Liver (tissue), 9 donors: ENCODE results near the gene KRTAP4-4. TPM values are rescaled to one million over a fixed set of nuclear protein-coding genes. Genes with fewer than 3 reads are reported as not detected.

ENCODE experiments used
- DNase-seq: peaks from one replicate; pipeline ENCODE4 v3.0.0-alpha.2; 2017; ENCODE audit warnings: low spot score
- H3K27ac ChIP-seq, 2 donors: one replicate each; pipeline ENCODE4 v1.7.0; 2013; ENCODE audit warnings: inconsistent platforms in 2 of 2, low read length in 2 of 2, control low read depth in 1 of 2, low read depth in 1 of 2, mild to moderate bottlenecking in 1 of 2
- H3K27me3 ChIP-seq, 4 donors: one replicate each; pipeline versions ENCODE4 v1.6.1 to v1.7.0; 2013; ENCODE audit warnings: low read length in 3 of 4, inconsistent platforms in 1 of 4, mild to moderate bottlenecking in 1 of 4, moderate library complexity in 1 of 4; ENCODE audit not compliant: control insufficient read depth in 4 of 4, insufficient read depth in 4 of 4
- H3K36me3 ChIP-seq, 4 donors: one replicate each; pipeline versions ENCODE4 v1.6.1 to v1.7.0; 2013; ENCODE audit warnings: low read length in 3 of 4, mild to moderate bottlenecking in 3 of 4, low read depth in 1 of 4, moderate library complexity in 1 of 4; ENCODE audit not compliant: control insufficient read depth in 4 of 4, insufficient read depth in 3 of 4
- H3K4me1 ChIP-seq, 4 donors: one replicate each; pipeline versions ENCODE4 v1.6.1 to v1.7.0; 2013; ENCODE audit warnings: low read length in 3 of 4, mild to moderate bottlenecking in 3 of 4, moderate library complexity in 1 of 4; ENCODE audit not compliant: control insufficient read depth in 4 of 4, insufficient read depth in 4 of 4
- H3K4me3 ChIP-seq, 3 donors: one replicate each; pipeline versions ENCODE4 v1.6.1 to v1.7.0; 2013; ENCODE audit warnings: low read length in 3 of 3, control low read depth in 1 of 3, low read depth in 1 of 3, mild to moderate bottlenecking in 1 of 3
- H3K9ac ChIP-seq, 2 donors: one replicate each; pipeline ENCODE4 v1.7.0; 2013; ENCODE audit warnings: low read length in 2 of 2, mild to moderate bottlenecking in 2 of 2, moderate library complexity in 2 of 2, control low read depth in 1 of 2, low read depth in 1 of 2
- H3K9me3 ChIP-seq, 4 donors: one replicate each; pipeline versions ENCODE4 v1.6.1 to v1.7.0; 2013; ENCODE audit warnings: low read length in 3 of 4; ENCODE audit not compliant: control insufficient read depth in 4 of 4
- EGR1 ChIP-seq, 2 donors: IDR thresholded peaks; 2 replicates each; pipeline ENCODE4 v1.6.1; 2016 to 2018; ENCODE audit warnings: antibody characterized with exemption in 2 of 2, low read depth in 2 of 2
- FOXA1 ChIP-seq: IDR thresholded peaks from 2 replicates; pipeline ENCODE4 v1.6.1; 2016; ENCODE audit warnings: antibody characterized with exemption
- FOXA2 ChIP-seq: IDR thresholded peaks from 2 replicates; pipeline ENCODE4 v1.6.1; 2016; ENCODE audit warnings: antibody characterized with exemption
- GABPA ChIP-seq, 2 donors: IDR thresholded peaks in 1 of 2; conservative IDR thresholded peaks in 1 of 2; 2 replicates each; pipeline ENCODE4 v1.6.1; 2016; ENCODE audit warnings: antibody characterized with exemption in 2 of 2, mild to moderate bottlenecking in 1 of 2, moderate library complexity in 1 of 2
- HNF4A ChIP-seq, 2 donors: conservative IDR thresholded peaks; 2 replicates each; pipeline ENCODE4 v1.6.1; 2016; ENCODE audit warnings: antibody characterized with exemption in 2 of 2, mild to moderate bottlenecking in 2 of 2
- HNF4G ChIP-seq: IDR thresholded peaks from 2 replicates; pipeline ENCODE4 v1.6.1; 2016; ENCODE audit warnings: antibody characterized with exemption
- JUND ChIP-seq, 2 donors: IDR thresholded peaks; 2 replicates each; pipeline ENCODE4 v1.6.1; 2016; ENCODE audit warnings: antibody characterized with exemption in 2 of 2
- NR2F2 ChIP-seq: IDR thresholded peaks from 2 replicates; pipeline ENCODE4 v1.6.1; 2016; ENCODE audit warnings: antibody characterized with exemption
- RAD21 ChIP-seq, 2 donors: IDR thresholded peaks; 2 replicates each; pipeline ENCODE4 v1.6.1; 2016; ENCODE audit warnings: antibody characterized with exemption in 2 of 2, mild to moderate bottlenecking in 2 of 2
- SP1 ChIP-seq: IDR thresholded peaks from 2 replicates; pipeline ENCODE4 v1.6.1; 2018; ENCODE audit warnings: antibody characterized with exemption, mild to moderate bottlenecking
- TAF1 ChIP-seq: conservative IDR thresholded peaks from 2 replicates; pipeline ENCODE4 v1.6.1; 2016; ENCODE audit warnings: antibody characterized with exemption, mild to moderate bottlenecking
- YY1 ChIP-seq: IDR thresholded peaks from 2 replicates; pipeline ENCODE4 v1.6.1; 2016; ENCODE audit warnings: antibody characterized with exemption, mild to moderate bottlenecking
- WGBS: extraction: QIAGEN DNeasy Blood & Tissue Kit; methylation state at CpG from one replicate; pipeline ENCODE4 v1.1.7; 2013; 5-methylcytosine and 5-hydroxymethylcytosine counted together
- polyA plus RNA-seq, 2 donors: library from polyadenylated mRNA; stranded (reverse) in 1 of 2; unstranded in 1 of 2; fragments of 200-250 nt in 1 of 2; fragments of >200 nt in 1 of 2; fragmentation: Nextera tagmentation in 1 of 2; extraction: Ambion mirVana in 1 of 2; gene quantifications; one replicate each; pipeline versions ENCODE4 v1.2.1 to v1.2.3, GENCODE V29; 2013 to 2015
- total RNA-seq, 2 donors: library from RNA; depleted of rRNA; stranded (reverse); fragments of >200 nt; gene quantifications; one replicate each; pipeline ENCODE4 v1.2.3, GENCODE V29; 2014
- TF ChIP-seq, protein P1 (sequence below): fragments of 150-350 bp; IDR thresholded peaks from 2 replicates; pipeline ENCODE4 v1.5.1; 2017; ENCODE audit warnings: improper control_type of control experiment, low read depth, low read length; ENCODE audit not compliant: missing input control
- TF ChIP-seq, protein P2 (sequence below): IDR thresholded peaks from 2 replicates; pipeline ENCODE4 v1.6.1; 2016; ENCODE audit warnings: antibody characterized with exemption
- TF ChIP-seq, protein P3 (sequence below): IDR thresholded peaks from 2 replicates; pipeline ENCODE4 v1.6.1; 2016; ENCODE audit warnings: antibody characterized with exemption, mild to moderate bottlenecking
- donor health status: healthy.
- donor health status: healthy.
- donor health status: healthy.
- donor health status: healthy.
- donor health status: healthy.

The KRTAP4-4 gene
- total and polyA plus RNA-seq, 4 donors, result not detected

DNA sequence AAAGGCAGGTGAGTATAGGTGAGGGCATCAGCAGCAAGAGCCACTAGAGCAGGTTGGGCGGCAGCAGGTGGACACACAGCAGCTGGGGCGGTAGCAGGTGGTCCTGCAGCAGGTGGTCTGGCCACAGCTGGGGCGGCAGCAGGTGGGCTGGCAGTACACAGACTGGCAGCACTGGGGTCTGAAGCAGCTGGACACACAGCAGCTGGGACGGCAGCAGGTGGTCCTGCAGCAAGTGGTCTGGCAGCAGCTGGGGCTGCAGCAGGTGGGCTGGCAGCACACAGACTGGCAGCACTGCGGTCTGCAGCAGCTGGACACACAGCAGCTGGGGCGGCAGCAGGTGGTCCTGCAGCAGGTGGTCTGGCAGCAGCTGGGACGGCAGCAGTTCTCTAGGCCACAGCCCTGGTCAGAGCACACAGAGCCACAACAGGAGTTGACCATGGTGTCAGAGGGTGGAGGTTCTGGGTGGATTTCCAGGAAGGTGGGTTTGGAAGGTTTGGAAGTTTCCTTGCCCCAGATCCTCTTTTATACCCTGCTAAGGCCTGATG, 17.3 kb upstream of the KRTAP4-4 start, which contains the start of gene KRTAP4-2:
Gene KRTAP4-2, minus strand, starts transcription at position 495 of the 545 bp plus-strand sequence. Its CDS starts 57 bp downstream, at position 438.
- TF ChIP-seq GABPA (IDR thresholded peaks at IDR 0.05 in 1 of 2, conservative IDR thresholded peaks at IDR 0.05 in 1 of 2), result no peak
- no peak for TF ChIP-seq FOXA1
- no peaks in the 10 kb centered on the region for H3K9me3 ChIP-seq
- H3K36me3 ChIP-seq, result no peaks in the 10 kb centered on the region
- DNase-seq, result no peak
- H3K4me3 ChIP-seq, result no peak within 1 kb of the TSS
- no peaks in the 10 kb centered on the region for H3K4me1 ChIP-seq
- no peak within 1 kb of the TSS for H3K27ac ChIP-seq
- no peak within 1 kb of the TSS for H3K9ac ChIP-seq
- 93% methylated on average over 7 of the region's 7 CpGs for WGBS
- H3K27me3 ChIP-seq, result peaks cover 0 to 3% (median 0%) of the 10 kb centered on the region in 4 donors

DNA sequence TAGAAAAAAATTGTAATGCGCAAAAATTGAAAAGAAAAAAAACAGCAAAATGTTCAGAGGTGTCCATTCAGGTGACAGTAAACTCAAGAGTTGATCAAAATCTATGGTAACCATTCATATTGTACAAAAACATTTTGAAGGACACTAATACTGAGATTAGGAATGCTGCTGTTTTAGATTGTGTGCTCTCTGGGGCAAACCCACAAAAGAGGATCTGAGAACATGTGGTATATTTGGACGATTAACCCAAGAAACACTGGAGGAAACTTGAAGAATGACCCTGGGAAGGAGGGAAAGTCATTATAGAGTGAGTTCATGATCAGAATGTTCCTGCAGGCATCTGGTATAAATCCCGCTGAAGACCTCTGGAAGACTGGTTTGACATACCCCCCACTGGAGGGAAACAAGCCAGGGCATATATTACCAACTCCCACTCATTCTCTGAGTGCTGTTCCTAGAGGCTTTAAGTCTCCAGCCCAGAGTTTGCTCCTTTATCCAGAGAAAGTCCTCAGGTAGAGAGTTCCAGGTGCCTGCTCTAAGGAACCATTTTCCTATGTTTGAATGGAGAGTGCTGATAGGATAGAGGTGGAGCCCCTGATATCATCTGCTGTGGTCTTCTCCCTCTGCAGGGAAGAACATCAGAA, 16.3 kb upstream of the KRTAP4-4 start:
- WGBS, result 68% methylated on average over 3 of the region's 3 CpGs
- no peak for DNase-seq
- H3K9ac ChIP-seq, result no peak overlapping the region
- H3K4me3 ChIP-seq, result no peak overlapping the region
- TF ChIP-seq EGR1 (IDR thresholded peaks at IDR 0.05; ENCODE audit: low read depth in 2 of 2), result no peak
- TF ChIP-seq, protein P1, sequence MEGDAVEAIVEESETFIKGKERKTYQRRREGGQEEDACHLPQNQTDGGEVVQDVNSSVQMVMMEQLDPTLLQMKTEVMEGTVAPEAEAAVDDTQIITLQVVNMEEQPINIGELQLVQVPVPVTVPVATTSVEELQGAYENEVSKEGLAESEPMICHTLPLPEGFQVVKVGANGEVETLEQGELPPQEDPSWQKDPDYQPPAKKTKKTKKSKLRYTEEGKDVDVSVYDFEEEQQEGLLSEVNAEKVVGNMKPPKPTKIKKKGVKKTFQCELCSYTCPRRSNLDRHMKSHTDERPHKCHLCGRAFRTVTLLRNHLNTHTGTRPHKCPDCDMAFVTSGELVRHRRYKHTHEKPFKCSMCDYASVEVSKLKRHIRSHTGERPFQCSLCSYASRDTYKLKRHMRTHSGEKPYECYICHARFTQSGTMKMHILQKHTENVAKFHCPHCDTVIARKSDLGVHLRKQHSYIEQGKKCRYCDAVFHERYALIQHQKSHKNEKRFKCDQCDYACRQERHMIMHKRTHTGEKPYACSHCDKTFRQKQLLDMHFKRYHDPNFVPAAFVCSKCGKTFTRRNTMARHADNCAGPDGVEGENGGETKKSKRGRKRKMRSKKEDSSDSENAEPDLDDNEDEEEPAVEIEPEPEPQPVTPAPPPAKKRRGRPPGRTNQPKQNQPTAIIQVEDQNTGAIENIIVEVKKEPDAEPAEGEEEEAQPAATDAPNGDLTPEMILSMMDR, result no peak
- H3K36me3 ChIP-seq, result no peaks in the 10 kb centered on the region
- H3K27ac ChIP-seq, result no peak overlapping the region
- H3K9me3 ChIP-seq, result no peaks in the 10 kb centered on the region
- H3K4me1 ChIP-seq, result no peaks in the 10 kb centered on the region
- H3K27me3 ChIP-seq, result no peaks in the 10 kb centered on the region

DNA sequence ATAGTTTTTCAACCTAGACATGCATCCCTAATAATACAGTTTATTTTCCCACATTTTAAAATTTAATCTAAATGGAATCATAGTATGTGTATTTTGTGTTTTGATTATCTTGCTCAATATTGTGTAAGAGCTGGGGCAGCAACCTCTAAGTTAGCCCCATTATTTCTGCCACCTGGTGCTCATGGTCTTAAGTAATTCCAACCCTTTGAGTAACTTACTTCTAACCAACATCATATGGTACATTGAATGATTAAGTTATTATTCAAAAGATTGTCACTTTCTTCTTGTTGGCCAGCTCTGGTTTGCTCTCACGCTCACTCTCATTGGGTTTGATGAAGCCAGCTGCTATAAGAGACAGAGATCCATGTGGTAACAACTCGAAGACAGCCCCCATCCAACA, 11.3 kb upstream of the KRTAP4-4 start:
- 69% methylated on average over 2 of the region's 2 CpGs for WGBS
- H3K27me3 ChIP-seq, result no peaks in the 10 kb centered on the region
- no peak overlapping the region for H3K4me3 ChIP-seq
- H3K27ac ChIP-seq, result no peak overlapping the region
- no peaks in the 10 kb centered on the region for H3K9me3 ChIP-seq
- DNase-seq, result no peak
- H3K9ac ChIP-seq, result no peak overlapping the region
- TF ChIP-seq, protein P2, sequence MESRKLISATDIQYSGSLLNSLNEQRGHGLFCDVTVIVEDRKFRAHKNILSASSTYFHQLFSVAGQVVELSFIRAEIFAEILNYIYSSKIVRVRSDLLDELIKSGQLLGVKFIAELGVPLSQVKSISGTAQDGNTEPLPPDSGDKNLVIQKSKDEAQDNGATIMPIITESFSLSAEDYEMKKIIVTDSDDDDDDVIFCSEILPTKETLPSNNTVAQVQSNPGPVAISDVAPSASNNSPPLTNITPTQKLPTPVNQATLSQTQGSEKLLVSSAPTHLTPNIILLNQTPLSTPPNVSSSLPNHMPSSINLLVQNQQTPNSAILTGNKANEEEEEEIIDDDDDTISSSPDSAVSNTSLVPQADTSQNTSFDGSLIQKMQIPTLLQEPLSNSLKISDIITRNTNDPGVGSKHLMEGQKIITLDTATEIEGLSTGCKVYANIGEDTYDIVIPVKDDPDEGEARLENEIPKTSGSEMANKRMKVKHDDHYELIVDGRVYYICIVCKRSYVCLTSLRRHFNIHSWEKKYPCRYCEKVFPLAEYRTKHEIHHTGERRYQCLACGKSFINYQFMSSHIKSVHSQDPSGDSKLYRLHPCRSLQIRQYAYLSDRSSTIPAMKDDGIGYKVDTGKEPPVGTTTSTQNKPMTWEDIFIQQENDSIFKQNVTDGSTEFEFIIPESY, result no peak
- TF ChIP-seq RAD21 (IDR thresholded peaks at IDR 0.05) (no peak), TAF1 (no peak), FOXA2 (no peak), NR2F2 (no peak), YY1 (no peak), HNF4A (conservative IDR thresholded peaks at IDR 0.05) (no peak), HNF4G (no peak), EGR1 (IDR thresholded peaks at IDR 0.05; ENCODE audit: low read depth in 2 of 2) (no peak), FOXA1 (no peak), SP1 (no peak), JUND (IDR thresholded peaks at IDR 0.05) (no peak), GABPA (IDR thresholded peaks at IDR 0.05 in 1 of 2, conservative IDR thresholded peaks at IDR 0.05 in 1 of 2) (no peak)
- TF ChIP-seq, protein P3, sequence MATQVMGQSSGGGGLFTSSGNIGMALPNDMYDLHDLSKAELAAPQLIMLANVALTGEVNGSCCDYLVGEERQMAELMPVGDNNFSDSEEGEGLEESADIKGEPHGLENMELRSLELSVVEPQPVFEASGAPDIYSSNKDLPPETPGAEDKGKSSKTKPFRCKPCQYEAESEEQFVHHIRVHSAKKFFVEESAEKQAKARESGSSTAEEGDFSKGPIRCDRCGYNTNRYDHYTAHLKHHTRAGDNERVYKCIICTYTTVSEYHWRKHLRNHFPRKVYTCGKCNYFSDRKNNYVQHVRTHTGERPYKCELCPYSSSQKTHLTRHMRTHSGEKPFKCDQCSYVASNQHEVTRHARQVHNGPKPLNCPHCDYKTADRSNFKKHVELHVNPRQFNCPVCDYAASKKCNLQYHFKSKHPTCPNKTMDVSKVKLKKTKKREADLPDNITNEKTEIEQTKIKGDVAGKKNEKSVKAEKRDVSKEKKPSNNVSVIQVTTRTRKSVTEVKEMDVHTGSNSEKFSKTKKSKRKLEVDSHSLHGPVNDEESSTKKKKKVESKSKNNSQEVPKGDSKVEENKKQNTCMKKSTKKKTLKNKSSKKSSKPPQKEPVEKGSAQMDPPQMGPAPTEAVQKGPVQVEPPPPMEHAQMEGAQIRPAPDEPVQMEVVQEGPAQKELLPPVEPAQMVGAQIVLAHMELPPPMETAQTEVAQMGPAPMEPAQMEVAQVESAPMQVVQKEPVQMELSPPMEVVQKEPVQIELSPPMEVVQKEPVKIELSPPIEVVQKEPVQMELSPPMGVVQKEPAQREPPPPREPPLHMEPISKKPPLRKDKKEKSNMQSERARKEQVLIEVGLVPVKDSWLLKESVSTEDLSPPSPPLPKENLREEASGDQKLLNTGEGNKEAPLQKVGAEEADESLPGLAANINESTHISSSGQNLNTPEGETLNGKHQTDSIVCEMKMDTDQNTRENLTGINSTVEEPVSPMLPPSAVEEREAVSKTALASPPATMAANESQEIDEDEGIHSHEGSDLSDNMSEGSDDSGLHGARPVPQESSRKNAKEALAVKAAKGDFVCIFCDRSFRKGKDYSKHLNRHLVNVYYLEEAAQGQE, result no peak
- TF ChIP-seq, protein P1, result no peak
- no peaks in the 10 kb centered on the region for H3K4me1 ChIP-seq
- H3K36me3 ChIP-seq, result no peaks in the 10 kb centered on the region
